ENCODE measurements around the gene TTLL8. TPM values are rescaled to one million over a fixed set of nuclear protein-coding genes. Genes with fewer than 3 reads are reported as not detected.

TTLL8 gene
- total and polyA plus RNA-seq, 2 of the 8 experiments (the other 6 are each of a cell fraction or from before 2014, with no cell fraction given): not detected

- TF ChIP-seq CHD7 (IDR thresholded peaks at IDR 0.05; ENCODE audit: insufficient replicate concordance, low read length) (no peak), NRF1 (IDR thresholded peaks at IDR 0.05; ENCODE audit: low read depth, low read length) (no peak), EZH2 (IDR thresholded peaks at IDR 0.05; ENCODE audit: low read depth, low read length, severe bottlenecking) (no peak), BRCA1 (IDR thresholded peaks at IDR 0.05; ENCODE audit: low read depth, low read length) (no peak), GTF2F1 (IDR thresholded peaks at IDR 0.05; ENCODE audit: borderline replicate concordance, low read depth, low read length) (no peak), CHD1 (IDR thresholded peaks at IDR 0.05; ENCODE audit: low read depth, low read length) (no peak), SP1 (IDR thresholded peaks at IDR 0.05; ENCODE audit: low read depth, low read length) (no peak), SP2 (IDR thresholded peaks at IDR 0.05; ENCODE audit: low read length) (no peak), USF2 (IDR thresholded peaks at IDR 0.05; ENCODE audit: low read length) (no peak), ASH2L (IDR thresholded peaks at IDR 0.05; ENCODE audit: low read length) (no peak)
Measured at GRCh38 chr22:50019316-50019715, 38.8 kb downstream of the TTLL8 start (continued).

Data from H1 (cell line).